Activated naive CD8-positive, alpha-beta T cell treated with anti-CD3 and anti-CD28 coated beads for 36 hours (primary cell): ENCODE results near the gene SLCO2A1. TPM values are rescaled to one million over a fixed set of nuclear protein-coding genes. Genes with fewer than 3 reads are reported as not detected.

Experiments used
- DNase-seq: peaks from one replicate; pipeline ENCODE4 v3.0.0; 2021
- H3K27ac Mint-ChIP-seq: one replicate; pipeline ENCODE4 v1.8.0; 2022; ENCODE audit warnings: mild to moderate bottlenecking, moderate library complexity, mixed read lengths
- H3K27me3 Mint-ChIP-seq: one replicate; pipeline ENCODE4 v1.8.0; 2022; ENCODE audit warnings: mild to moderate bottlenecking, mixed read lengths
- H3K36me3 Mint-ChIP-seq: one replicate; pipeline ENCODE4 v1.8.0; 2021; ENCODE audit warnings: mild to moderate bottlenecking, mixed read lengths
- H3K4me1 Mint-ChIP-seq: one replicate; pipeline ENCODE4 v1.8.0; 2021; ENCODE audit warnings: mixed read lengths
- H3K4me3 Mint-ChIP-seq: one replicate; pipeline ENCODE4 v1.8.0; 2022; ENCODE audit warnings: mild to moderate bottlenecking, moderate library complexity, mixed read lengths
- H3K9me3 Mint-ChIP-seq: one replicate; pipeline ENCODE4 v1.8.0; 2022; ENCODE audit warnings: mixed read lengths
- total RNA-seq, 2 experiments: library from RNA; stranded (reverse); gene quantifications; one replicate each; pipeline ENCODE4 v1.2.3, GENCODE V29; 2021

Gene SLCO2A1
- total RNA-seq, 2 experiments from 2014 or later: 0.08 TPM; not detected in 1

- Mint-ChIP-seq H3K4me3 (no peak overlapping the region), H3K36me3 (no peaks in the 10 kb centered on the region), H3K9me3 (no peaks in the 10 kb centered on the region), H3K27ac (no peak overlapping the region), H3K4me1 (no peaks in the 10 kb centered on the region), H3K27me3 (peaks cover 8% of the 10 kb centered on the region)
- DNase-seq: no peak
These were observed 24.9 kb downstream of the SLCO2A1 start for GRCh38 chr3:134004841-134005240.

GRCh38 chr3:134003066-134003465 is 26.7 kb downstream of the SLCO2A1 start:
- Mint-ChIP-seq H3K27ac (no peak overlapping the region), H3K4me1 (no peaks in the 10 kb centered on the region), H3K27me3 (peaks cover 9% of the 10 kb centered on the region), H3K9me3 (no peaks in the 10 kb centered on the region), H3K4me3 (no peak overlapping the region), H3K36me3 (no peaks in the 10 kb centered on the region)
- DNase-seq: no peak

- Mint-ChIP-seq H3K27me3 (peaks cover 9% of the 10 kb centered on the region), H3K4me3 (no peak overlapping the region), H3K36me3 (no peaks in the 10 kb centered on the region), H3K9me3 (no peaks in the 10 kb centered on the region), H3K4me1 (no peaks in the 10 kb centered on the region), H3K27ac (no peak overlapping the region)
- no peak for DNase-seq
These were observed 27.4 kb downstream of the SLCO2A1 start for GRCh38 chr3:134002306-134002705.

GRCh38 chr3:134001251-134001650 is 28.5 kb downstream of the SLCO2A1 start:
- no peak overlapping the region for H3K4me3 Mint-ChIP-seq
- no peak for DNase-seq
- no peaks in the 10 kb centered on the region for H3K36me3 Mint-ChIP-seq
- no peaks in the 10 kb centered on the region for H3K9me3 Mint-ChIP-seq
- peaks cover 9% of the 10 kb centered on the region for H3K27me3 Mint-ChIP-seq
- H3K4me1 Mint-ChIP-seq: no peaks in the 10 kb centered on the region
- no peak overlapping the region for H3K27ac Mint-ChIP-seq

- Mint-ChIP-seq H3K9me3 (no peaks in the 10 kb centered on the region), H3K36me3 (no peaks in the 10 kb centered on the region), H3K27me3 (peaks cover 9% of the 10 kb centered on the region), H3K4me1 (no peaks in the 10 kb centered on the region), H3K27ac (no peak overlapping the region), H3K4me3 (no peak overlapping the region)
- DNase-seq: no peak
These were observed 29.6 kb downstream of the SLCO2A1 start for GRCh38 chr3:133999891-134000685.

GRCh38 chr3:133998691-133999241 is 31.0 kb downstream of the SLCO2A1 start:
- H3K9me3 Mint-ChIP-seq: no peaks in the 10 kb centered on the region
- H3K27ac Mint-ChIP-seq: no peak overlapping the region
- H3K4me3 Mint-ChIP-seq: no peak overlapping the region
- no peak for DNase-seq
- H3K27me3 Mint-ChIP-seq: peaks cover 9% of the 10 kb centered on the region
- no peaks in the 10 kb centered on the region for H3K4me1 Mint-ChIP-seq
- no peaks in the 10 kb centered on the region for H3K36me3 Mint-ChIP-seq

- no peak for DNase-seq
- Mint-ChIP-seq H3K27me3 (peaks cover 9% of the 10 kb centered on the region), H3K36me3 (no peaks in the 10 kb centered on the region), H3K27ac (no peak overlapping the region), H3K4me1 (no peaks in the 10 kb centered on the region), H3K9me3 (no peaks in the 10 kb centered on the region), H3K4me3 (no peak overlapping the region)
These were observed 31.7 kb downstream of the SLCO2A1 start for GRCh38 chr3:133997871-133998635.

GRCh38 chr3:133996996-133997395 is 32.7 kb downstream of the SLCO2A1 start:
- DNase-seq: no peak
- Mint-ChIP-seq H3K27ac (no peak overlapping the region), H3K36me3 (no peaks in the 10 kb centered on the region), H3K4me3 (no peak overlapping the region), H3K9me3 (no peaks in the 10 kb centered on the region), H3K27me3 (peaks cover 9% of the 10 kb centered on the region), H3K4me1 (no peaks in the 10 kb centered on the region)

- Mint-ChIP-seq H3K4me1 (no peaks in the 10 kb centered on the region), H3K27ac (no peak overlapping the region), H3K27me3 (peaks cover 9% of the 10 kb centered on the region)
These were observed 33.5 kb downstream of the SLCO2A1 start for GRCh38 chr3:133996251-133996661.

GRCh38 chr3:133995264-133995663 is 34.5 kb downstream of the SLCO2A1 start:
- no peaks in the 10 kb centered on the region for H3K36me3 Mint-ChIP-seq

More at GRCh38 chr3:133996251-133996661, 33.5 kb downstream of the SLCO2A1 start:
- no peak overlapping the region for H3K4me3 Mint-ChIP-seq
- no peaks in the 10 kb centered on the region for H3K9me3 Mint-ChIP-seq
- DNase-seq: no peak
- no peaks in the 10 kb centered on the region for H3K36me3 Mint-ChIP-seq

GRCh38 chr3:133994166-133994890 is 35.4 kb downstream of the SLCO2A1 start:
- H3K4me1 Mint-ChIP-seq: no peaks in the 10 kb centered on the region
- no peak overlapping the region for H3K4me3 Mint-ChIP-seq
- peaks cover under 1% of the 10 kb centered on the region for H3K27me3 Mint-ChIP-seq
- H3K27ac Mint-ChIP-seq: no peak overlapping the region
- no peaks in the 10 kb centered on the region for H3K36me3 Mint-ChIP-seq
- H3K9me3 Mint-ChIP-seq: no peaks in the 10 kb centered on the region
- no peak for DNase-seq

More at GRCh38 chr3:133995264-133995663, 34.5 kb downstream of the SLCO2A1 start:
- no peak for DNase-seq
- Mint-ChIP-seq H3K4me1 (no peaks in the 10 kb centered on the region), H3K4me3 (no peak overlapping the region), H3K27me3 (peaks cover 9% of the 10 kb centered on the region), H3K9me3 (no peaks in the 10 kb centered on the region), H3K27ac (no peak overlapping the region)

GRCh38 chr3:133992951-133993620 is 36.6 kb downstream of the SLCO2A1 start:
- Mint-ChIP-seq H3K4me1 (no peaks in the 10 kb centered on the region), H3K4me3 (no peak overlapping the region), H3K36me3 (no peaks in the 10 kb centered on the region), H3K27me3 (no peaks in the 10 kb centered on the region), H3K9me3 (no peaks in the 10 kb centered on the region), H3K27ac (no peak overlapping the region)
- no peak for DNase-seq

GRCh38 chr3:133992381-133992780 is 37.3 kb downstream of the SLCO2A1 start:
- Mint-ChIP-seq H3K27ac (no peak overlapping the region), H3K27me3 (no peaks in the 10 kb centered on the region), H3K36me3 (no peaks in the 10 kb centered on the region), H3K4me1 (no peaks in the 10 kb centered on the region), H3K4me3 (no peak overlapping the region), H3K9me3 (no peaks in the 10 kb centered on the region)
- no peak for DNase-seq

GRCh38 chr3:133991637-133992036 is 38.1 kb downstream of the SLCO2A1 start:
- DNase-seq: no peak
- no peaks in the 10 kb centered on the region for H3K9me3 Mint-ChIP-seq
- no peak overlapping the region for H3K27ac Mint-ChIP-seq

More at GRCh38 chr3:133991637-133992036, 38.1 kb downstream of the SLCO2A1 start:
- H3K4me1 Mint-ChIP-seq: no peaks in the 10 kb centered on the region
- no peaks in the 10 kb centered on the region for H3K27me3 Mint-ChIP-seq
- H3K4me3 Mint-ChIP-seq: no peak overlapping the region
- no peaks in the 10 kb centered on the region for H3K36me3 Mint-ChIP-seq
